H1 (cell line): ENCODE data around the gene TRHDE. TPM values are rescaled to one million over a fixed set of nuclear protein-coding genes. Genes with fewer than 3 reads are reported as not detected.

Experiments
- ASH2L ChIP-seq: fragments of 200-600, 300-600 bp; sonication (generic); IDR thresholded peaks from one replicate; pipeline ENCODE4 v1.7.1; 2017; ENCODE audit warnings: low read length
- polyA plus RNA-seq, 7 experiments: library from polyadenylated mRNA; depleted of rRNA in 3 of 7; stranded (reverse) in 5 of 7; unstranded in 2 of 7; fragments of >200 nt in 5 of 7; fragments of 200-250 nt in 2 of 7; gene quantifications; 1 replicate in 5 of 7; 2 replicates in 1 of 7; 4 replicates in 1 of 7; pipeline versions ENCODE4 v1.2.1 to v1.2.3, GENCODE V29; 2011 to 2013; ENCODE audit warnings: missing spikeins in 2 of 7, mixed read lengths in 2 of 7
- total RNA-seq: library from RNA; stranded (reverse); fragmentation: NEBNext Ultra II Directional; extraction: Animal tissue kit (Norgen Biotek cat#: 25700); gene quantifications from 2 replicates; pipeline ENCODE4 v1.2.1, GENCODE V29; 2021
- TF ChIP-seq, protein P1 (sequence below): IDR thresholded peaks from 2 replicates; pipeline ENCODE4 v1.6.1; 2012; ENCODE audit warnings: inconsistent platforms

Gene TRHDE
- total and polyA plus RNA-seq, 2 of the 8 experiments (the other 6 are each of a cell fraction or from before 2014, with no cell fraction given), result 1.3 to 5.0 TPM

DNA sequence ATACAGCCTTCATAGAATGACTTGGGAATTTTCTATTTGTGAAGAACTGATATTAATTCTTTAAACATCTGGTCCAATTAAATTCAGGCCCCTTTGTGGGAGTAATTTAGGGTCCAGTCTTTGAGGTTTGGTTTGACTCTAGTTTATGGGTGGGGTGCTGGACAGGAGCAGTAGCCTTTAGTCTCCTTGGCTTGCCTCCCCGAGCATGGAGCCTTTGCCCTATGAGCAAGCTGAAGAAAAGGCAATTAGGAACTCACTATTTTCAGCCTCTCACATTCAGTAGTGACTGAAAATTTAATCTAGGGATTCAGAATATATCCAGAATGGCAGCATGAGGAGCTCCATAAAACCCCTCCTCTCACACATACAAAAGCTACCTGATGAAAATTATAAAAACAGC lies 161.1 kb downstream of the TRHDE start (continued):
- TF ChIP-seq, protein P1, sequence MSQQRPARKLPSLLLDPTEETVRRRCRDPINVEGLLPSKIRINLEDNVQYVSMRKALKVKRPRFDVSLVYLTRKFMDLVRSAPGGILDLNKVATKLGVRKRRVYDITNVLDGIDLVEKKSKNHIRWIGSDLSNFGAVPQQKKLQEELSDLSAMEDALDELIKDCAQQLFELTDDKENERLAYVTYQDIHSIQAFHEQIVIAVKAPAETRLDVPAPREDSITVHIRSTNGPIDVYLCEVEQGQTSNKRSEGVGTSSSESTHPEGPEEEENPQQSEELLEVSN, result no peak
- no peak for TF ChIP-seq ASH2L
